ENCODE data around the gene LCE6A. TPM values are rescaled to one million over a fixed set of nuclear protein-coding genes. Genes with fewer than 3 reads are reported as not detected.

Gene LCE6A
- total RNA-seq, 6 experiments from 2014 or later: not detected

DNA sequence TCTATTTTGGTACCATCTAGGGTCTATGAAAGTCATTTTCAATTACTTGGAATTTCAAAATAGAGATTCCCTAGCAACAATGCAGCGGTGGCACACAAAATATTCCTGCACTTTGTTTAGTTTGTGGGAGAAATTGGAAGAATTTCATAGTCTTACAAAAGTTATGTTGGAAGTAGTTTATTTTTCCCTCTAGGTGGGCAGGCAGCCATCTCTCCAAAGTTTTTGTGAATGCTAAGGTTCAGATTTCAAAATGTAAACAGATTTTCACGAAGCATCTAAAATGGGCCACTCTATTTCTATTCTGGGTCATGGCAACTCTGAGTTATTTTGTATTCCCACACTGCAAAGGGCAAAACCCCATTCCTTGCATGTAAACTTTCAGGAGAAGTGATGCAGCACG is 43.4 kb downstream of the LCE6A start:
- H3K27me3 Mint-ChIP-seq (ENCODE audit: insufficient read depth): no peaks in the 10 kb centered on the region
- peaks cover 34% of the 10 kb centered on the region; the same call in 1 of the 2 replicates for H3K4me1 Mint-ChIP-seq (ENCODE audit: low read depth)
- no peak overlapping the region for H3K4me3 Mint-ChIP-seq
- DNase-seq: peak; percentile 24
- TF ChIP-seq, protein P1, sequence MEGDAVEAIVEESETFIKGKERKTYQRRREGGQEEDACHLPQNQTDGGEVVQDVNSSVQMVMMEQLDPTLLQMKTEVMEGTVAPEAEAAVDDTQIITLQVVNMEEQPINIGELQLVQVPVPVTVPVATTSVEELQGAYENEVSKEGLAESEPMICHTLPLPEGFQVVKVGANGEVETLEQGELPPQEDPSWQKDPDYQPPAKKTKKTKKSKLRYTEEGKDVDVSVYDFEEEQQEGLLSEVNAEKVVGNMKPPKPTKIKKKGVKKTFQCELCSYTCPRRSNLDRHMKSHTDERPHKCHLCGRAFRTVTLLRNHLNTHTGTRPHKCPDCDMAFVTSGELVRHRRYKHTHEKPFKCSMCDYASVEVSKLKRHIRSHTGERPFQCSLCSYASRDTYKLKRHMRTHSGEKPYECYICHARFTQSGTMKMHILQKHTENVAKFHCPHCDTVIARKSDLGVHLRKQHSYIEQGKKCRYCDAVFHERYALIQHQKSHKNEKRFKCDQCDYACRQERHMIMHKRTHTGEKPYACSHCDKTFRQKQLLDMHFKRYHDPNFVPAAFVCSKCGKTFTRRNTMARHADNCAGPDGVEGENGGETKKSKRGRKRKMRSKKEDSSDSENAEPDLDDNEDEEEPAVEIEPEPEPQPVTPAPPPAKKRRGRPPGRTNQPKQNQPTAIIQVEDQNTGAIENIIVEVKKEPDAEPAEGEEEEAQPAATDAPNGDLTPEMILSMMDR (IDR thresholded peaks at IDR 0.05): no peak
- H3K27ac Mint-ChIP-seq: no peak overlapping the region
- no peaks in the 10 kb centered on the region for H3K36me3 Mint-ChIP-seq (ENCODE audit: low read depth)
- peaks cover 5% of the 10 kb centered on the region for H3K9me3 Mint-ChIP-seq

DNA sequence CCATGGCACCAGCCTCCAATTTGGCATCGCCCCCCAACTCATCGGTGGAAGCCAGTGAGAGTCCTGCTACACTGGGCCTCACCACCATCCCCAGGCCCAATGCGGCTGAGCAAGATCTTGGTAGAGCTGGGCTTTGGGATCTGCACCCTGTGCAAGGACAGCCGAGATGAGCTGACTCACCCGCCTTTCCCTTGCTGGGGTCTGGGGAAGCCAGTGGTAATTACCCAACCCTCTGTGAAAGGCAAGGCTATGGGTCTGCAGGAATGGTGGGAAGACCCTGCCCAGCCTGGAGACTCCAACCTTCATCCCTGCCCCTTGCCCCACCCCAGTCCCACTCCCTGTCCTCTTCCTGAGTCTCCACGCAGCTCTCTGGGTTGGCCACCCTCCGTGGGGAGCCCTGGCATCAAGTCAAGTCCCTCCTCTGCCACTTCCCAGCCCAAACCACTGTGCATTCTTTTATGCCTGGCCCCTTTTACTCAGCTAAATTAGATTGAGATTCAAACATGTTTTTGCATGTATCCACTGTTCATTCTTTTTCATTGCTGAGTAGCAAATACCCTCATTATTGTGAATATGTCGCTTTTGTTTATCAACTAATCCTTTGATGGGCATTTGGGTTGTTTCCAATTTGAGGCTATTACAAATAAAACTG is 44.2 kb downstream of the LCE6A start:
- H3K9me3 Mint-ChIP-seq: peaks cover 9% of the 10 kb centered on the region
- H3K27ac Mint-ChIP-seq: no peak overlapping the region
- H3K36me3 Mint-ChIP-seq (ENCODE audit: low read depth): no peaks in the 10 kb centered on the region
- DNase-seq: no peak
- H3K4me1 Mint-ChIP-seq (ENCODE audit: low read depth): peaks cover 34% of the 10 kb centered on the region; the same call in 1 of the 2 replicates
- TF ChIP-seq, protein P1 (IDR thresholded peaks at IDR 0.05): no peak
- no peak overlapping the region for H3K4me3 Mint-ChIP-seq
- no peaks in the 10 kb centered on the region for H3K27me3 Mint-ChIP-seq (ENCODE audit: insufficient read depth)

DNA sequence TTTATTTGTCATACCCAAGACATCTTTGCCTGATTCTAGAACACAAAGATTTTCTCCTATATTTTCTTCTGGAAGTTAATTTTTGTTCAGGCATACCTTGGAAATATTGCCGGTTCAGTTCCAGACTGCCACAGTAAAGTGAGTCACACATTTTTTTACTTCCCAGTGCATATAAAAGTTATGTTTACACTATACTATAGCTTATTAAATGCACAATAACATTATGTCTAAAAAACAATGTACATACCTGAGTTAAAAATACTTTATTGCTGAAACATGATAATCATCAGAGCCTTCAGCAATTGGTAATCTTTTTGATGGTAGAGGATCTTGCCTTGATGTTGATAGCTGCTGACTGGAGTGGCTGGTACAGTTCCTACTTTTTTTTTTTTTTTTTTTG is 45.5 kb downstream of the LCE6A start:
- Mint-ChIP-seq H3K27ac (no peak overlapping the region), H3K4me1 (ENCODE audit: low read depth) (peaks cover 34% of the 10 kb centered on the region; the same call in 1 of the 2 replicates), H3K36me3 (ENCODE audit: low read depth) (no peaks in the 10 kb centered on the region), H3K27me3 (ENCODE audit: insufficient read depth) (no peaks in the 10 kb centered on the region), H3K4me3 (no peak overlapping the region), H3K9me3 (peaks cover 4% of the 10 kb centered on the region; the same call in 1 of the 2 replicates)
- DNase-seq: no peak
- TF ChIP-seq, protein P1 (IDR thresholded peaks at IDR 0.05): no peak

Other genes with a start within 250 kb of the LCE6A start
- gene LCE3C, start 242.6 kb upstream of the LCE6A start, total RNA-seq (2021; fragmentation: NEBNext Ultra II Directional; extraction: Animal tissue kit (Norgen Biotek cat#: 25700)): not detected
- gene LCE3B, start 229.0 kb upstream of the LCE6A start, total RNA-seq (2021; fragmentation: NEBNext Ultra II Directional; extraction: Animal tissue kit (Norgen Biotek cat#: 25700)): not detected
- not detected for gene LCE3A, start 219.8 kb upstream of the LCE6A start, total RNA-seq (2021; fragmentation: NEBNext Ultra II Directional; extraction: Animal tissue kit (Norgen Biotek cat#: 25700))
- gene LCE2D, start 179.5 kb upstream of the LCE6A start, total RNA-seq (2021; fragmentation: NEBNext Ultra II Directional; extraction: Animal tissue kit (Norgen Biotek cat#: 25700)): not detected
- gene LCE2C, start 167.6 kb upstream of the LCE6A start, total RNA-seq (2021; fragmentation: NEBNext Ultra II Directional; extraction: Animal tissue kit (Norgen Biotek cat#: 25700)): not detected
- not detected for gene LCE2B, start 156.7 kb upstream of the LCE6A start, total RNA-seq (2021; fragmentation: NEBNext Ultra II Directional; extraction: Animal tissue kit (Norgen Biotek cat#: 25700))
- gene LCE2A, start 144.5 kb upstream of the LCE6A start, total RNA-seq (2021; fragmentation: NEBNext Ultra II Directional; extraction: Animal tissue kit (Norgen Biotek cat#: 25700)): 10 to 100 TPM in 2 of 6 experiments, 1 to 10 TPM in 4; 2.1 to 21.0 (median 3.2) TPM
- gene LCE4A, start 134.7 kb upstream of the LCE6A start, total RNA-seq (2021; fragmentation: NEBNext Ultra II Directional; extraction: Animal tissue kit (Norgen Biotek cat#: 25700)): under 1 TPM in 1 of 6 experiments, not detected in 5; 0.31 TPM
- not detected for gene KPRP, start 84.8 kb upstream of the LCE6A start, total RNA-seq (2021; fragmentation: NEBNext Ultra II Directional; extraction: Animal tissue kit (Norgen Biotek cat#: 25700))
- gene LCE1F, start 67.7 kb upstream of the LCE6A start, total RNA-seq (2021; fragmentation: NEBNext Ultra II Directional; extraction: Animal tissue kit (Norgen Biotek cat#: 25700)): not detected
- gene LCE1E, start 56.6 kb upstream of the LCE6A start, total RNA-seq (2021; fragmentation: NEBNext Ultra II Directional; extraction: Animal tissue kit (Norgen Biotek cat#: 25700)): not detected
- gene LCE1D, start 46.1 kb upstream of the LCE6A start, total RNA-seq (2021; fragmentation: NEBNext Ultra II Directional; extraction: Animal tissue kit (Norgen Biotek cat#: 25700)): not detected
- not detected for gene LCE1C, start 36.2 kb upstream of the LCE6A start, total RNA-seq (2021; fragmentation: NEBNext Ultra II Directional; extraction: Animal tissue kit (Norgen Biotek cat#: 25700))
- not detected for gene LCE1B, start 30.9 kb upstream of the LCE6A start, total RNA-seq (2021; fragmentation: NEBNext Ultra II Directional; extraction: Animal tissue kit (Norgen Biotek cat#: 25700))
- not detected for gene LCE1A, start 15.4 kb upstream of the LCE6A start, total RNA-seq (2021; fragmentation: NEBNext Ultra II Directional; extraction: Animal tissue kit (Norgen Biotek cat#: 25700))
- gene LCE7A, start 17.1 kb downstream of the LCE6A start, total RNA-seq (2021; fragmentation: NEBNext Ultra II Directional; extraction: Animal tissue kit (Norgen Biotek cat#: 25700)): not detected
- gene SMCP, start 35.5 kb downstream of the LCE6A start, total RNA-seq (2021; fragmentation: NEBNext Ultra II Directional; extraction: Animal tissue kit (Norgen Biotek cat#: 25700)): not detected
- gene IVL, start 65.7 kb downstream of the LCE6A start, total RNA-seq (2021; fragmentation: NEBNext Ultra II Directional; extraction: Animal tissue kit (Norgen Biotek cat#: 25700)): not detected
- not detected for gene SPRR5, start 104.3 kb downstream of the LCE6A start, total RNA-seq (2021; fragmentation: NEBNext Ultra II Directional; extraction: Animal tissue kit (Norgen Biotek cat#: 25700))
- not detected for gene SPRR4, start 127.8 kb downstream of the LCE6A start, total RNA-seq (2021; fragmentation: NEBNext Ultra II Directional; extraction: Animal tissue kit (Norgen Biotek cat#: 25700))
- gene SPRR1A, start 141.2 kb downstream of the LCE6A start, total RNA-seq (2021; fragmentation: NEBNext Ultra II Directional; extraction: Animal tissue kit (Norgen Biotek cat#: 25700)): not detected
- not detected for gene SPRR3, start 158.9 kb downstream of the LCE6A start, total RNA-seq (2021; fragmentation: NEBNext Ultra II Directional; extraction: Animal tissue kit (Norgen Biotek cat#: 25700))
- gene SPRR1B, start 188.3 kb downstream of the LCE6A start, total RNA-seq (2021; fragmentation: NEBNext Ultra II Directional; extraction: Animal tissue kit (Norgen Biotek cat#: 25700)): not detected
- not detected for gene SPRR2D, start 198.3 kb downstream of the LCE6A start, total RNA-seq (2021; fragmentation: NEBNext Ultra II Directional; extraction: Animal tissue kit (Norgen Biotek cat#: 25700))
- gene SPRR2A, start 214.7 kb downstream of the LCE6A start, total RNA-seq (2021; fragmentation: NEBNext Ultra II Directional; extraction: Animal tissue kit (Norgen Biotek cat#: 25700)): not detected
- not detected for gene SPRR2B, start 228.8 kb downstream of the LCE6A start, total RNA-seq (2021; fragmentation: NEBNext Ultra II Directional; extraction: Animal tissue kit (Norgen Biotek cat#: 25700))

Data from HFFc6 (cell line).